ENCODE results near the gene ME3.

The ME3 gene

GRCh38 chr11:86692317-86692716 is 19.9 kb upstream of the ME3 start:
- DNase-seq = no peak

- no peak for DNase-seq
Observed at GRCh38 chr11:86688398-86689179, 16.2 kb upstream of the ME3 start.

GRCh38 chr11:86687185-86687778 is 14.9 kb upstream of the ME3 start:
- no peak for DNase-seq

- DNase-seq = no peak
Observed at GRCh38 chr11:86686531-86686930, 14.1 kb upstream of the ME3 start.

GRCh38 chr11:86681483-86681756 is 9.0 kb upstream of the ME3 start:
- DNase-seq = no peak

GRCh38 chr11:86680716-86681482 is 8.5 kb upstream of the ME3 start:
- DNase-seq = no peak

GRCh38 chr11:86678823-86679222 is 6.4 kb upstream of the ME3 start:
- no peak for DNase-seq

GRCh38 chr11:86678296-86678695 is 5.9 kb upstream of the ME3 start:
- DNase-seq = no peak

GRCh38 chr11:86676533-86677154 is 4.2 kb upstream of the ME3 start:
- DNase-seq = peak; percentile 72

- peak; percentile 57 for DNase-seq
Observed at GRCh38 chr11:86676010-86676409, 3.6 kb upstream of the ME3 start.

- no peak for DNase-seq
Observed at GRCh38 chr11:86675017-86675416, 2.6 kb upstream of the ME3 start.

GRCh38 chr11:86673872-86674750 is 1.7 kb upstream of the ME3 start:
- peak; percentile 75 for DNase-seq

GRCh38 chr11:86673055-86673843 is 833 bp upstream of the ME3 start:
- no peak for DNase-seq

- DNase-seq = no peak
Observed at GRCh38 chr11:86671531-86672006, 847 bp downstream of the ME3 start.

- DNase-seq = no peak
Observed at GRCh38 chr11:86670911-86671310, 1.5 kb downstream of the ME3 start.

GRCh38 chr11:86670181-86670580 is 2.2 kb downstream of the ME3 start:
- no peak for DNase-seq

GRCh38 chr11:86669424-86669823 is 3.0 kb downstream of the ME3 start:
- no peak for DNase-seq

GRCh38 chr11:86668929-86669328 is 3.5 kb downstream of the ME3 start:
- DNase-seq = no peak

GRCh38 chr11:86666193-86666592 is 6.2 kb downstream of the ME3 start:
- no peak for DNase-seq

- DNase-seq = peak; percentile 60
Observed at GRCh38 chr11:86664930-86665329, 7.5 kb downstream of the ME3 start.

- DNase-seq = no peak
Observed at GRCh38 chr11:86663761-86664160, 8.7 kb downstream of the ME3 start.

- DNase-seq = no peak
Observed at GRCh38 chr11:86663291-86663690, 9.1 kb downstream of the ME3 start.

All from NCI-H510A (cell line).